Heart left ventricle (tissue), 16 donors: ENCODE results near the gene P4HB. TPM values are rescaled to one million over a fixed set of nuclear protein-coding genes. Genes with fewer than 3 reads are reported as not detected.

Experiments used
- ATAC-seq, 4 donors: fragments of 200-7000 bp; cut with Tn5 transposase; one replicate each; pipeline ENCODE4 v1.9.1; 2020 to 2022; ENCODE audit warnings: moderate library complexity in 4 of 4, mild to moderate bottlenecking in 3 of 4, moderate number of reproducible peaks in 1 of 4
- DNase-seq, 5 donors: peaks; one replicate each; pipeline ENCODE4 v3.0.0-alpha.2; 2020
- H3K27ac ChIP-seq, 12 donors: fragments of 200-600 bp; sonication (generic) in 4 of 12; one replicate each; pipeline versions ENCODE4 v1.5.0 to v1.8.0; 2016 to 2022; ENCODE audit warnings: mild to moderate bottlenecking in 2 of 12
- H3K27me3 ChIP-seq, 9 donors: fragments of 200-600 bp; sonication (generic) in 2 of 9; one replicate each; pipeline versions ENCODE4 v1.5.1 to v1.8.0; 2016 to 2022; ENCODE audit warnings: mild to moderate bottlenecking in 3 of 9
- H3K36me3 ChIP-seq, 9 donors: fragments of 200-600 bp; sonication (generic) in 2 of 9; one replicate each; pipeline versions ENCODE4 v1.5.0 to v1.8.0; 2018 to 2022; ENCODE audit warnings: mild to moderate bottlenecking in 2 of 9
- H3K4me1 ChIP-seq, 12 donors: fragments of 200-600 bp; sonication (generic) in 4 of 12; one replicate each; pipeline versions ENCODE4 v1.5.0 to v1.8.0; 2016 to 2022; ENCODE audit warnings: mild to moderate bottlenecking in 3 of 12
- H3K4me3 ChIP-seq, 12 donors: fragments of 200-600 bp; sonication (generic) in 4 of 12; one replicate each; pipeline versions ENCODE4 v1.5.0 to v1.8.0; 2017 to 2022; ENCODE audit warnings: mild to moderate bottlenecking in 9 of 12, moderate library complexity in 4 of 12
- H3K9me3 ChIP-seq, 12 donors: fragments of 200-600 bp; sonication (generic) in 4 of 12; one replicate each; pipeline versions ENCODE4 v1.5.0 to v1.8.0; 2016 to 2022; ENCODE audit warnings: mild to moderate bottlenecking in 1 of 12
- POLR2A ChIP-seq, 2 donors: fragments of 450-650 bp; IDR thresholded peaks; one replicate each; pipeline ENCODE4 v1.6.1; 2017; ENCODE audit warnings: antibody characterized with exemption in 2 of 2, mild to moderate bottlenecking in 2 of 2, moderate library complexity in 2 of 2
- WGBS, 4 donors: extraction: QIAGEN DNeasy Blood & Tissue Kit in 2 of 4; methylation state at CpG; one replicate each; pipeline versions ENCODE4 v1.1.5 to v1.1.7; 2013 to 2018; 5-methylcytosine and 5-hydroxymethylcytosine counted together
- intact Hi-C, 10 donors: fragments of 100-400 bp; cut with DNase I; formaldehyde crosslinking; loops; one replicate each; pipeline versions ENCODE4 v1.11.1 to v1.14.2; 2022
- polyA plus RNA-seq, 2 donors: library from polyadenylated mRNA; stranded (reverse); fragments of 200-250 nt; gene quantifications; one replicate each; pipeline ENCODE4 v1.2.3, GENCODE V29; 2013
- total RNA-seq, 9 donors: library from RNA; depleted of rRNA in 2 of 9; stranded (reverse); fragments of >200 nt in 2 of 9; fragmentation: NEBNext Ultra II Directional in 3 of 9; extraction: Animal tissue kit (Norgen Biotek cat#: 25700) in 3 of 9; gene quantifications; one replicate each; pipeline versions ENCODE4 v1.1.0 to v1.2.4, GENCODE V29; 2016 to 2023
- TF ChIP-seq, protein P1 (sequence below), 12 donors: fragments of 200-600 bp; sonication (generic) in 4 of 12; IDR thresholded peaks; one replicate each; pipeline versions ENCODE4 v1.5.0 to v1.8.0; 2018 to 2022; ENCODE audit warnings: antibody characterized with exemption in 12 of 12, mild to moderate bottlenecking in 5 of 12
- donor health status: ischemic (EF 13 %, LVEDD 7.1; RV severe dilation, severe dysfunction).
- donor health status: healthy with polysubstance abuse.
- donor health status: DM: no; HTN: yes; CAD: no.
- donor health status: DM: no; HTN: no; CAD: no.
- donor health status: ischemic (EF 25% LVEDD 6.9; RV normal size, moderate dysfunction).
- donor health status: ischemic (EF 25% LVEDD 5.7; RV mildly dilated, moderate dysfunction).
- donor health status: healthy.
- donor health status: DM: yes; HTN: yes; CAD: no.
- donor health status: ischemic (EF 35%, LVEDD 5.7; RV mildly dilated, moderate dysfunction).
- donor health status: nonischemic (EF 11% LVEDD 7.7; RV severe dilation, severe dysfunction).
- donor health status: DM: yes; HTN: yes; CAD: no.
- donor health status: PGD.
- donor health status: ischemic (EF 29% LVEDD 5.4; RV normal size, mild dysfunction).
- donor health status: nonischemic (EF 23%, LVEDD 6.1; RV moderate dilation, normal function).

P4HB gene
- total and polyA plus RNA-seq, 11 donors: 246 to 763 (median 374) TPM

DNA sequence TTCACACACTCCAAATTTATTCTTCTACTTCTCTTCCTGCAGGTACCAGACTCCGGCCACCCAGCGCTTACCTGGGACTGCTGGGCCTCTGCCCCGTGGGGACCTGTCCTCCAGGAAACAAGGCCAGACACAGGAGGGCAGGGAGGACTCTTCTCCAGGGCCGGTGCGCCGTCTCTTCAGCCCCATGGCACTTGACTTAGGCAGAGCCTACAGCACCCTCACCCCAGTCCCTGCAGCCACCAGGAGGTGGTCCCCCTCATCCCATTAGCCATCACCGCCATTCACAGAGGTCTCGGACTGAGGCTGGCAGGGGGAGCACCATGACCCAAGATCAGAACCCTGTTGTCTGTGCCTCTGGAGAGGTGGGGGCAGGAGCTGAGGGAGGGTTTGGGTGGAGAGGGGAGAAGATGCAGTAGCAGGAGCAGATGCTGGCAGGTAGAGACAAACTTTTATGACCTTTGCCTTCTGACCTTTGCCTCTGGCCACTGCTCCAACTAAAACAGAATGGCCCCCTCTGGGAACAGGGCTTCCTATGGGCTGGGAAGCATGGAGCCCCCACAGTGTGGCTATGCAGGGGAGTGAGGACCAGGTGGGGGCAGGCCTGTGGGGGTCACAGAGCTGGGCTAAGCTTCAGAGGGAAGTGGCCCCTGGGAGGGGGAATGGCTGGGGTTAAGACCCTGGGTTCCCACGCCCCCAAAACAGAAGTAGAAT lies 58.1 kb downstream of the P4HB start:
- WGBS, 4 donors: 78 to 84% (median 81%) methylated on average over 9 of the region's 9 CpGs
- H3K27me3 ChIP-seq: peaks cover 22 to 70% (median 52%) of the 10 kb centered on the region in 9 donors
- no peak overlapping the region for H3K27ac ChIP-seq
- H3K36me3 ChIP-seq: no peaks in the 10 kb centered on the region
- DNase-seq (no peak), ATAC-seq (no peak)
- intact Hi-C loops: no loop called here
- no peaks in the 10 kb centered on the region for H3K9me3 ChIP-seq
- TF ChIP-seq, protein P1, sequence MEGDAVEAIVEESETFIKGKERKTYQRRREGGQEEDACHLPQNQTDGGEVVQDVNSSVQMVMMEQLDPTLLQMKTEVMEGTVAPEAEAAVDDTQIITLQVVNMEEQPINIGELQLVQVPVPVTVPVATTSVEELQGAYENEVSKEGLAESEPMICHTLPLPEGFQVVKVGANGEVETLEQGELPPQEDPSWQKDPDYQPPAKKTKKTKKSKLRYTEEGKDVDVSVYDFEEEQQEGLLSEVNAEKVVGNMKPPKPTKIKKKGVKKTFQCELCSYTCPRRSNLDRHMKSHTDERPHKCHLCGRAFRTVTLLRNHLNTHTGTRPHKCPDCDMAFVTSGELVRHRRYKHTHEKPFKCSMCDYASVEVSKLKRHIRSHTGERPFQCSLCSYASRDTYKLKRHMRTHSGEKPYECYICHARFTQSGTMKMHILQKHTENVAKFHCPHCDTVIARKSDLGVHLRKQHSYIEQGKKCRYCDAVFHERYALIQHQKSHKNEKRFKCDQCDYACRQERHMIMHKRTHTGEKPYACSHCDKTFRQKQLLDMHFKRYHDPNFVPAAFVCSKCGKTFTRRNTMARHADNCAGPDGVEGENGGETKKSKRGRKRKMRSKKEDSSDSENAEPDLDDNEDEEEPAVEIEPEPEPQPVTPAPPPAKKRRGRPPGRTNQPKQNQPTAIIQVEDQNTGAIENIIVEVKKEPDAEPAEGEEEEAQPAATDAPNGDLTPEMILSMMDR (IDR thresholded peaks at IDR 0.05): no peak
- TF ChIP-seq POLR2A (IDR thresholded peaks at IDR 0.05): no peak
- peaks cover 0 to 21% (median 1%) of the 10 kb centered on the region in 12 donors for H3K4me1 ChIP-seq
- H3K4me3 ChIP-seq: no peak overlapping the region

DNA sequence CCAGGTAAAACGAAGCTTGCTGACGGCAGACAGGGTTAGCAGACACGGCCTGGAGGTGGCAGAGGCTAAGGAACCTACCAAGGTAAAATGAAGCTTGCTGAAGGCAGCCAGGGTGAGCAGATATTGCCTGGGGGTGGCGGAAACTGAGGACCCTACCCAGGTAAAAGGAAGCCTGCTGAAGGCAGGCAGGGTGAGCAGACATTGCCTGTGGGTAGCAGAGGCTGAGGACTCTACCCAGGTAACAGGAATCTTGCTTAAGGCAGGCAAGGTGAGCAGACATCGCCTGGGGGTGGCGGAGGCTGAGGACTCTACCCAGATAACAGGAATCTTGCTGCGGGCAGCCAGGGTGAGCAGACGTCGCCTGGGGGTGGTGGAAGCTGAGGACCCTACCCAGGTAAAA lies 59.0 kb downstream of the P4HB start:
- H3K4me3 ChIP-seq: no peak overlapping the region
- H3K4me1 ChIP-seq: peaks cover 0 to 21% (median 1%) of the 10 kb centered on the region in 12 donors
- intact Hi-C loops: no loop called here
- H3K27ac ChIP-seq: no peak overlapping the region
- 84 to 92% (median 88%) methylated on average over 9 of the region's 9 CpGs for WGBS, 4 donors
- H3K9me3 ChIP-seq: no peaks in the 10 kb centered on the region
- DNase-seq (no peak), ATAC-seq (no peak)
- no peak for TF ChIP-seq POLR2A (IDR thresholded peaks at IDR 0.05)
- TF ChIP-seq, protein P1 (IDR thresholded peaks at IDR 0.05): no peak
- H3K27me3 ChIP-seq: peaks cover 22 to 61% (median 45%) of the 10 kb centered on the region in 9 donors
- no peaks in the 10 kb centered on the region for H3K36me3 ChIP-seq

DNA sequence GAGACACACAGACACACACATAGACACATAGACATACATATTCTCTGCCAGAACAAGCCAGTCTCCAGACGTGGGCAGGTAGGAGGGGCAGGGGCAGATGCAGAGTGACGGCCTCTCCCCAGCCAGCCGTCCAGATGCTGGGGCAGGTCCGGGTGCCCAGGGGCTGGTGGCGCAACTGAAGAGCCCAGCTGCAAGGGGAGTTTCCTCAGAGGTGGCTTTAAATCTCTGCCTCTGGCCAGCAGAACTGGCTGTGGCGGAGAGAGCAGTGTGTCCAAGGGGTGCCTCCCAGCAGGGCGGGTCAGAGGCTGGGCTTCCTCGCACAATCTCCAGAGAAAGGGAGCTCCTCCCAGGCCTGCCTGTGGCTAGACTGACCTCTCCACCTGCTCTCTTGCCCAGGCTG lies 65.8 kb downstream of the P4HB start:
- no peak for TF ChIP-seq POLR2A (IDR thresholded peaks at IDR 0.05)
- TF ChIP-seq, protein P1 (IDR thresholded peaks at IDR 0.05): no peak
- no peak overlapping the region for H3K4me3 ChIP-seq
- DNase-seq (no peak), ATAC-seq (peak in 1 of 4 donors; percentile 39)
- H3K36me3 ChIP-seq: no peaks in the 10 kb centered on the region
- H3K4me1 ChIP-seq: no peaks in the 10 kb centered on the region
- intact Hi-C loops: no loop called here
- H3K27ac ChIP-seq: no peak overlapping the region
- peaks cover 0 to 19% (median 0%) of the 10 kb centered on the region in 9 donors for H3K27me3 ChIP-seq
- 42 to 49% (median 45%) methylated on average over 5 to 8 of the region's 8 CpGs for WGBS, 4 donors
- no peaks in the 10 kb centered on the region for H3K9me3 ChIP-seq

DNA sequence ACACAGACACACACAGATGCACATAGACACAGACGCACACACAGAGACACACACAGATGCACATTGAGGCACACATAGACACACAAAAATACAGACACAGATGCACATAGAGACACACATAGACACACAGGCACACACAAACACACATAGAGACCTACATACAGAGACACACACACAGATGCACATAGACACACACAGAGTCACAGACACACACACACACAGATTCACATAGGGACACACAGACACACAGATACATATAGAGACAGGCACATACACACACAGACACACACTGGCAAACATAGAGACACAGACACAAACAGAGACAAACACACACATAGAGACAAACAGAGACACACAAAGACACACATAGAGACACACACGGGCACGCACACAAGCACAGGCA lies 66.3 kb downstream of the P4HB start:
- ATAC-seq (peak in 1 of 4 donors; percentile 34), DNase-seq (no peak)
- Histone ChIP-seq H3K9me3 (no peaks in the 10 kb centered on the region), H3K4me1 (no peaks in the 10 kb centered on the region), H3K4me3 (no peak overlapping the region), H3K36me3 (no peaks in the 10 kb centered on the region), H3K27ac (no peak overlapping the region), H3K27me3 (peaks cover 0 to 19% (median 0%) of the 10 kb centered on the region in 9 donors)
- intact Hi-C loops: no loop called here
- 83 to 95% (median 89%) methylated on average over 3 of the region's 3 CpGs for WGBS, 4 donors
- TF ChIP-seq, protein P1 (IDR thresholded peaks at IDR 0.05): no peak
- TF ChIP-seq POLR2A (IDR thresholded peaks at IDR 0.05): no peak

Other genes with a start within 250 kb of the P4HB start
Only the 30 nearest of the 31 such genes appear.
- gene NPLOC4, start 223.4 kb downstream of the P4HB start, total RNA-seq: 100 to 1,000 TPM in 3 of 9 donors, 10 to 100 TPM in 6; 92.1 to 133 (median 99.3) TPM
- 10 to 100 TPM; 28.2 to 84.3 TPM for gene NPLOC4, start 223.4 kb downstream of the P4HB start, polyA plus RNA-seq
- under 1 TPM in 4 of 9 donors, not detected in 5; 0.21 to 0.41 (median 0.38) TPM for gene TSPAN10, start 223.3 kb downstream of the P4HB start, total RNA-seq
- under 1 TPM; 0.07 to 0.46 TPM for gene TSPAN10, start 223.3 kb downstream of the P4HB start, polyA plus RNA-seq
- 1 to 10 TPM in 2 of 9 donors, under 1 TPM in 1, not detected in 6; 0.73 to 2.3 (median 1.5) TPM for gene PDE6G, start 204.0 kb downstream of the P4HB start, total RNA-seq
- under 1 TPM in 1 of 2 donors, not detected in 1; 0.67 TPM for gene PDE6G, start 204.0 kb downstream of the P4HB start, polyA plus RNA-seq
- 10 to 100 TPM; 16.9 to 28.8 (median 21.7) TPM for gene OXLD1, start 193.9 kb downstream of the P4HB start, total RNA-seq
- 10 to 100 TPM; 27.0 to 42.9 TPM for gene OXLD1, start 193.9 kb downstream of the P4HB start, polyA plus RNA-seq
- 10 to 100 TPM in 1 of 9 donors, 1 to 10 TPM in 8; 3.5 to 10.1 (median 6.3) TPM for gene CCDC137, start 193.8 kb downstream of the P4HB start, total RNA-seq
- gene CCDC137, start 193.8 kb downstream of the P4HB start, polyA plus RNA-seq: 10 to 100 TPM in 1 of 2 donors, 1 to 10 TPM in 1; 8.2 to 20.0 TPM
- gene ARL16, start 176.7 kb downstream of the P4HB start, total RNA-seq: 10 to 100 TPM; 10.2 to 22.3 (median 13.3) TPM
- gene ARL16, start 176.7 kb downstream of the P4HB start, polyA plus RNA-seq: 10 to 100 TPM; 22.4 to 23.6 TPM
- gene HGS, start 176.5 kb downstream of the P4HB start, total RNA-seq: 10 to 100 TPM; 37.4 to 90.8 (median 40.3) TPM
- gene HGS, start 176.5 kb downstream of the P4HB start, polyA plus RNA-seq: 10 to 100 TPM; 53.8 to 81.4 TPM
- gene MRPL12, start 157.2 kb downstream of the P4HB start, total RNA-seq: 100 to 1,000 TPM in 8 of 9 donors, 10 to 100 TPM in 1; 98.8 to 182 (median 133) TPM
- 100 to 1,000 TPM; 343 to 525 TPM for gene MRPL12, start 157.2 kb downstream of the P4HB start, polyA plus RNA-seq
- gene SLC25A10, start 148.3 kb downstream of the P4HB start, total RNA-seq: 10 to 100 TPM in 2 of 9 donors, 1 to 10 TPM in 7; 7.0 to 13.6 (median 8.2) TPM
- gene SLC25A10, start 148.3 kb downstream of the P4HB start, polyA plus RNA-seq: 10 to 100 TPM; 10.8 to 17.9 TPM
- not detected for gene GCGR, start 56.4 kb downstream of the P4HB start, total RNA-seq
- gene GCGR, start 56.4 kb downstream of the P4HB start, polyA plus RNA-seq: not detected
- gene MCRIP1, start 27.2 kb downstream of the P4HB start, total RNA-seq: 100 to 1,000 TPM in 5 of 9 donors, 10 to 100 TPM in 4; 74.8 to 134 (median 102) TPM
- 100 to 1,000 TPM; 159 to 266 TPM for gene MCRIP1, start 27.2 kb downstream of the P4HB start, polyA plus RNA-seq
- not detected for gene PPP1R27, start 25.5 kb downstream of the P4HB start, total RNA-seq
- not detected for gene PPP1R27, start 25.5 kb downstream of the P4HB start, polyA plus RNA-seq
- 100 to 1,000 TPM in 6 of 9 donors, 10 to 100 TPM in 3; 81.4 to 268 (median 152) TPM for gene ARHGDIA, start 10.8 kb upstream of the P4HB start, total RNA-seq
- gene ARHGDIA, start 10.8 kb upstream of the P4HB start, polyA plus RNA-seq: 100 to 1,000 TPM in 1 of 2 donors, 10 to 100 TPM in 1; 81.7 to 296 TPM
- gene ALYREF, start 31.1 kb upstream of the P4HB start, total RNA-seq: 10 to 100 TPM; 25.1 to 39.9 (median 32.4) TPM
- 10 to 100 TPM in 1 of 2 donors, 1 to 10 TPM in 1; 9.8 to 50.5 TPM for gene ALYREF, start 31.1 kb upstream of the P4HB start, polyA plus RNA-seq
- gene ANAPC11, start 31.2 kb upstream of the P4HB start, total RNA-seq: 100 to 1,000 TPM; 118 to 255 (median 143) TPM
- 100 to 1,000 TPM; 283 to 329 TPM for gene ANAPC11, start 31.2 kb upstream of the P4HB start, polyA plus RNA-seq
- 1 to 10 TPM in 1 of 9 donors, under 1 TPM in 7, not detected in 1; 0.13 to 1.2 (median 0.50) TPM for gene NPB, start 41.7 kb upstream of the P4HB start, total RNA-seq
- gene NPB, start 41.7 kb upstream of the P4HB start, polyA plus RNA-seq: under 1 TPM; 0.29 to 0.61 TPM
- gene PCYT2, start 50.9 kb upstream of the P4HB start, total RNA-seq: 10 to 100 TPM; 28.8 to 85.5 (median 46.2) TPM
- 10 to 100 TPM; 60.4 to 64.0 TPM for gene PCYT2, start 50.9 kb upstream of the P4HB start, polyA plus RNA-seq
- 10 to 100 TPM in 2 of 9 donors, 1 to 10 TPM in 7; 3.6 to 13.2 (median 6.6) TPM for gene SIRT7, start 57.6 kb upstream of the P4HB start, total RNA-seq
- 10 to 100 TPM in 1 of 2 donors, 1 to 10 TPM in 1; 7.1 to 12.0 TPM for gene SIRT7, start 57.6 kb upstream of the P4HB start, polyA plus RNA-seq
- gene MAFG, start 67.2 kb upstream of the P4HB start, total RNA-seq: 10 to 100 TPM; 14.3 to 30.5 (median 18.0) TPM
- 10 to 100 TPM; 10.2 to 23.6 TPM for gene MAFG, start 67.2 kb upstream of the P4HB start, polyA plus RNA-seq
- 10 to 100 TPM in 2 of 9 donors, 1 to 10 TPM in 7; 1.8 to 12.2 (median 5.4) TPM for gene PYCR1, start 76.8 kb upstream of the P4HB start, total RNA-seq
- gene PYCR1, start 76.8 kb upstream of the P4HB start, polyA plus RNA-seq: 10 to 100 TPM in 1 of 2 donors, 1 to 10 TPM in 1; 3.4 to 30.7 TPM
- 10 to 100 TPM in 1 of 9 donors, 1 to 10 TPM in 7, under 1 TPM in 1; 0.31 to 11.2 (median 3.9) TPM for gene MYADML2, start 86.7 kb upstream of the P4HB start, total RNA-seq
- gene MYADML2, start 86.7 kb upstream of the P4HB start, polyA plus RNA-seq: 1 to 10 TPM in 1 of 2 donors, under 1 TPM in 1; 0.19 to 7.4 TPM
- 1 to 10 TPM in 2 of 9 donors, under 1 TPM in 4, not detected in 3; 0.25 to 1.6 (median 0.54) TPM for gene NOTUM, start 100.7 kb upstream of the P4HB start, total RNA-seq
- under 1 TPM; 0.53 to 0.80 TPM for gene NOTUM, start 100.7 kb upstream of the P4HB start, polyA plus RNA-seq
- gene ASPSCR1, start 117.1 kb upstream of the P4HB start, total RNA-seq: 10 to 100 TPM; 15.1 to 27.8 (median 22.5) TPM
- gene ASPSCR1, start 117.1 kb upstream of the P4HB start, polyA plus RNA-seq: 10 to 100 TPM; 39.2 to 43.6 TPM
- gene CENPX, start 162.3 kb upstream of the P4HB start, total RNA-seq: 10 to 100 TPM; 16.8 to 62.0 (median 23.8) TPM
- 100 to 1,000 TPM in 1 of 2 donors, 10 to 100 TPM in 1; 37.3 to 126 TPM for gene CENPX, start 162.3 kb upstream of the P4HB start, polyA plus RNA-seq
- gene LRRC45, start 162.8 kb upstream of the P4HB start, total RNA-seq: 1 to 10 TPM; 2.9 to 7.5 (median 5.6) TPM
- 1 to 10 TPM; 5.1 to 8.6 TPM for gene LRRC45, start 162.8 kb upstream of the P4HB start, polyA plus RNA-seq
- gene RAC3, start 171.1 kb upstream of the P4HB start, total RNA-seq: 1 to 10 TPM in 7 of 9 donors, under 1 TPM in 2; 0.76 to 2.6 (median 1.5) TPM
- gene RAC3, start 171.1 kb upstream of the P4HB start, polyA plus RNA-seq: 1 to 10 TPM; 1.2 to 2.0 TPM
- gene DCXR, start 177.2 kb upstream of the P4HB start, total RNA-seq: 100 to 1,000 TPM; 139 to 312 (median 185) TPM
- gene DCXR, start 177.2 kb upstream of the P4HB start, polyA plus RNA-seq: 100 to 1,000 TPM; 243 to 246 TPM
- 10 to 100 TPM; 16.4 to 30.6 (median 20.4) TPM for gene RFNG, start 191.3 kb upstream of the P4HB start, total RNA-seq
- 10 to 100 TPM; 24.0 to 25.8 TPM for gene RFNG, start 191.3 kb upstream of the P4HB start, polyA plus RNA-seq
- gene GPS1, start 191.4 kb upstream of the P4HB start, total RNA-seq: 100 to 1,000 TPM in 2 of 9 donors, 10 to 100 TPM in 7; 76.7 to 151 (median 81.8) TPM
- gene GPS1, start 191.4 kb upstream of the P4HB start, polyA plus RNA-seq: 10 to 100 TPM; 95.0 to 97.7 TPM
- gene DUS1L, start 205.3 kb upstream of the P4HB start, total RNA-seq: 10 to 100 TPM; 41.5 to 84.7 (median 59.4) TPM
- 100 to 1,000 TPM in 1 of 2 donors, 10 to 100 TPM in 1; 79.7 to 113 TPM for gene DUS1L, start 205.3 kb upstream of the P4HB start, polyA plus RNA-seq